Endothelial cell of coronary artery (primary cell): ENCODE data around the gene ANKRD37. TPM values are rescaled to one million over a fixed set of nuclear protein-coding genes. Genes with fewer than 3 reads are reported as not detected.

ENCODE experiments used
- total RNA-seq: library from RNA; depleted of rRNA; stranded (reverse); fragments of >200 nt; gene quantifications from 2 replicates; pipeline ENCODE4 v1.2.3, GENCODE V29; 2014

Gene ANKRD37
- 4.6 and 20.4 TPM in 2 replicates for total RNA-seq

DNA sequence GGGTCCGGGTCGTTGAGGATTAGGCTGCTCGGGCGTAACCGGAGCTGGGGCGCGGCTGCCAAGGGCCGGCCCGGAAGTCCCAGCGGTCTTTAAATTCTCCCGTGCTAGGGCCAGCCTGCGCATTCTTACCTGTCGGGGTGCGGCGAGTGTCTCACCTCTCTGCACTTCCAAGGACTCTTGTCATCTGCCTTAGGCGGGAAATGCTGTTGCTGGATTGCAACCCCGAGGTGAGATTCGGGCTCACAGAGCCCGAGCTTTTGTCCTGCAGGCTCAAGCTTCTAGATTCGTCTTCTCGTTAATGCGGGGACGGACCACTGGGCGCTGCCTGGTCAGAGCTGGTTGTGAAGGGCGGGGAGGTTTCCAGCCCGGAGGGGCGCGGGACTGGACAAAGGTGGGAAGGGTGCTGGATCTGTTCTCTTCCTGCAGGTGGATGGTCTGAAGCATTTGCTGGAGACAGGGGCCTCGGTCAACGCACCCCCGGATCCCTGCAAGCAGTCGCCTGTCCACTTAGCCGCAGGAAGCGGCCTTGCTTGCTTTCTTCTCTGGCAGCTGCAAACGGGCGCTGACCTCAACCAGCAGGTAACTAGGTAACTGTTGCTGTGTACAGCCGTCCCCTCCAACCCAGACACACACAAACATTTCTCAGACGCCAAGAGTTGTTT lies at the start of gene ANKRD37:
Gene ANKRD37, plus strand, starts transcription at position 118 of the 662 bp plus-strand sequence. Its CDS starts 83 bp downstream, at position 201.

GRCh38 chr4:185395238-185395955 lies 1.2 kb upstream of the ANKRD37 start, which contains the start of gene LRP2BP:
Gene LRP2BP (minus strand): TSS chr4:185395924. CDS start chr4:185378186, 17,738 bp downstream.

DNA sequence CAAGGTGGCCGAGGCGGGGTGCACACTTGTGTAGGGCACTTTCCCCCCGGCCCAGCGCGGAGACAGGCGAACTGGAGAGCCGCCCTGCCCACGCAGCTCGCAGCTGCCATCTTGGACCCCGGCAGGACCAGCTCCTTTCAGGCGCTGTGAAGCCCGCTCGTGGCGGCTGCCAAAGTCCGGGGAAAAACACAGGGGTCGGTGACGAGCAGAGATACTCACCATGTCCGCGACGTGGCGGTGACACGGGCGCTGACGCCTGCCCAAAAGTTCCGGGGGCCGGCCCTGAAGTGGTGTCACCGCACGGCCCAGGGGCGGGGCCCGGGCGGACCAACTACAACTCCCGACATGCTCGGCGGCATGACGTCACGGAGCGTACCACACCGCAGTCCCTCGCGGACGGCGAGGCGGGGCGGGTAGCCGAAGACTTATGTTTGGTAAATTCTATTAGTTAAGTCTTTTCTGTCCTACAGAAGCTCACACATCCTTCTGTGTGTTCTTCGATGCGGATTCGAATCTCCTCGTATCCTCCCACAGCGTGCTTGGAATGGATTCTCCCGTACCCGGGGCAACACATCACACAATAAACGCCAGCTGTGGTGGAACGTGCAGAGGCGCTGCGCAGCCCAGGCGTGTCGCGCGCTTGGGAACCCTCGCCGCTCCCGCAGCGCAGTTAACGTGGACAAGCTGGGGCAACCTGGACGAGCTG lies 29.2 kb downstream of the ANKRD37 start, which contains the start of gene UFSP2:
Gene UFSP2, minus strand, starts transcription at position 318 of the 706 bp plus-strand sequence. Its CDS starts 96 bp downstream, at position 222.

Other genes starting within 250 kb of the ANKRD37 start
- gene CFAP97, start 192.8 kb upstream of the ANKRD37 start, total RNA-seq = 21.6 and 24.7 TPM in 2 replicates
- gene SNX25, start 187.2 kb upstream of the ANKRD37 start, total RNA-seq = 16.2 and 34.4 TPM in 2 replicates
- 0.45 and 0.47 TPM in 2 replicates for gene LRP2BP, start 917 bp upstream of the ANKRD37 start, total RNA-seq
- 35.7 and 36.7 TPM in 2 replicates for gene UFSP2, start 29.1 kb downstream of the ANKRD37 start, total RNA-seq
- gene CCDC110, start 74.9 kb downstream of the ANKRD37 start, total RNA-seq = 0.36 and 0.75 TPM in 2 replicates
- gene PDLIM3, start 138.7 kb downstream of the ANKRD37 start, total RNA-seq = 17.1 and 85.7 TPM in 2 replicates